Left lung (tissue), 10 donors: ENCODE results near the gene MET. TPM values are rescaled to one million over a fixed set of nuclear protein-coding genes. Genes with fewer than 3 reads are reported as not detected.

Experiments
- ATAC-seq: fragments of 200-7000 bp; cut with Tn5 transposase; one replicate; pipeline ENCODE4 v1.9.1; 2020; ENCODE audit warnings: moderate library complexity
- DNase-seq, 4 donors: peaks; one replicate each; pipeline ENCODE4 v3.0.0-alpha.2; 2013 to 2020
- H3K27ac ChIP-seq, 2 donors: fragments of 200-600 bp; sonication (generic) in 1 of 2; one replicate each; pipeline versions ENCODE4 v1.5.0 to v1.8.0; 2020 to 2021
- H3K27me3 ChIP-seq, 2 donors: fragments of 200-600 bp; sonication (generic) in 1 of 2; one replicate each; pipeline versions ENCODE4 v1.5.0 to v1.8.0; 2020 to 2021
- H3K36me3 ChIP-seq, 2 donors: fragments of 200-600 bp; sonication (generic) in 1 of 2; one replicate each; pipeline versions ENCODE4 v1.5.0 to v1.8.0; 2020 to 2021
- H3K4me1 ChIP-seq, 2 donors: fragments of 200-600 bp; one replicate each; pipeline ENCODE4 v1.8.0; 2021
- H3K4me3 ChIP-seq, 2 donors: fragments of 200-600 bp; sonication (generic) in 1 of 2; one replicate each; pipeline versions ENCODE4 v1.5.0 to v1.8.0; 2020 to 2021; ENCODE audit warnings: mild to moderate bottlenecking in 1 of 2
- H3K9me3 ChIP-seq, 2 donors: fragments of 200-600 bp; sonication (generic) in 1 of 2; one replicate each; pipeline versions ENCODE4 v1.5.0 to v1.8.0; 2020 to 2021
- CTCF ChIP-seq, 2 donors: fragments of 200-600 bp; sonication (generic) in 1 of 2; IDR thresholded peaks; one replicate each; pipeline versions ENCODE4 v1.5.0 to v1.8.0; 2021; ENCODE audit warnings: antibody characterized with exemption in 2 of 2
- intact Hi-C, 2 donors: fragments of 100-400 bp; cut with DNase I; formaldehyde crosslinking; loops; one replicate each; pipeline versions ENCODE4 v1.11.2 to v1.14.2; 2022
- polyA plus RNA-seq, 6 donors: library from polyadenylated mRNA; unstranded; fragments of 120-200 nt; gene quantifications; one replicate each; pipeline ENCODE4 v1.2.1, GENCODE V29; 2013; ENCODE audit not compliant: insufficient read length in 6 of 6
- total RNA-seq, 2 donors: library from RNA; stranded (reverse); fragmentation: NEBNext Ultra II Directional; extraction: Animal tissue kit (Norgen Biotek cat#: 25700); gene quantifications; one replicate each; pipeline ENCODE4 v1.2.1, GENCODE V29; 2021
- donor health status: DM: no; HTN: yes; CAD: no.
- donor health status: DM: no; HTN: no; CAD: no.

Gene MET
- total and polyA plus RNA-seq, 8 donors: 24.7 to 89.3 (median 32.1) TPM

- intact Hi-C loops: loop anchor here in 1 of 2 donors (10.0 kb wide), 1 partner anchor 106 kb away; no protein-coding TSS in a partner anchor
- ATAC-seq: no peak
- Histone ChIP-seq H3K27me3 (peaks cover 0 to 14% of the 10 kb centered on the region in 2 donors), H3K4me3 (no peak overlapping the region), H3K9me3 (no peaks in the 10 kb centered on the region), H3K4me1 (no peaks in the 10 kb centered on the region), H3K36me3 (no peaks in the 10 kb centered on the region), H3K27ac (no peak overlapping the region)
- no peak for TF ChIP-seq CTCF (IDR thresholded peaks at IDR 0.05)
- DNase-seq: no peak
These were observed 6.8 kb downstream of the MET start for GRCh38 chr7:116678780-116679179.

GRCh38 chr7:116679500-116679899 is 7.5 kb downstream of the MET start:
- Histone ChIP-seq H3K4me1 (no peaks in the 10 kb centered on the region), H3K9me3 (no peaks in the 10 kb centered on the region), H3K36me3 (no peaks in the 10 kb centered on the region), H3K27me3 (peaks cover 0 to 9% of the 10 kb centered on the region in 2 donors), H3K27ac (no peak overlapping the region), H3K4me3 (no peak overlapping the region)
- intact Hi-C loops: loop anchor here in 1 of 2 donors (10.0 kb wide), 1 partner anchor 105 kb away; no protein-coding TSS in a partner anchor
- no peak for TF ChIP-seq CTCF (IDR thresholded peaks at IDR 0.05)
- ATAC-seq (no peak), DNase-seq (no peak)

GRCh38 chr7:116683786-116684185 is 11.8 kb downstream of the MET start:
- intact Hi-C loops: no loop called here
- no peaks in the 10 kb centered on the region for H3K36me3 ChIP-seq
- TF ChIP-seq CTCF (IDR thresholded peaks at IDR 0.05): no peak
- H3K4me3 ChIP-seq: no peak overlapping the region
- peaks cover 0 to 3% of the 10 kb centered on the region in 2 donors for H3K4me1 ChIP-seq
- no peak for ATAC-seq
- DNase-seq: no peak
- no peaks in the 10 kb centered on the region for H3K27me3 ChIP-seq
- H3K27ac ChIP-seq: no peak overlapping the region
- H3K9me3 ChIP-seq: no peaks in the 10 kb centered on the region

GRCh38 chr7:116686033-116686432 is 14.0 kb downstream of the MET start:
- Histone ChIP-seq H3K27me3 (no peaks in the 10 kb centered on the region), H3K9me3 (no peaks in the 10 kb centered on the region), H3K4me1 (peaks cover 0 to 3% of the 10 kb centered on the region in 2 donors), H3K27ac (no peak overlapping the region), H3K4me3 (no peak overlapping the region), H3K36me3 (no peaks in the 10 kb centered on the region)
- intact Hi-C loops: no loop called here
- ATAC-seq (no peak), DNase-seq (no peak)
- TF ChIP-seq CTCF (IDR thresholded peaks at IDR 0.05): no peak

GRCh38 chr7:116686812-116687419 is 14.9 kb downstream of the MET start:
- peak; percentile 50 for ATAC-seq
- Histone ChIP-seq H3K36me3 (no peaks in the 10 kb centered on the region), H3K4me1 (peaks cover 0 to 3% of the 10 kb centered on the region in 2 donors), H3K9me3 (no peaks in the 10 kb centered on the region), H3K27ac (no peak overlapping the region), H3K4me3 (no peak overlapping the region), H3K27me3 (no peaks in the 10 kb centered on the region)
- intact Hi-C loops: no loop called here
- no peak for DNase-seq
- TF ChIP-seq CTCF (IDR thresholded peaks at IDR 0.05): no peak
